Activated CD4-positive, CD25-positive, alpha-beta regulatory T cell treated with anti-CD3 and anti-CD28 coated beads, Interleukin-2, amount 50 U/mL, for 16 hours (primary cell): Measurements from ENCODE around the gene SHISAL2A.
A peak's percentile ranks its signal among the peaks of the same experiment; 100 is the strongest.

Source experiments
- DNase-seq: peaks from one replicate; pipeline ENCODE4 v3.0.0-alpha.2; 2020; ENCODE audit warnings: low read depth, low spot score

Gene SHISAL2A

GRCh38 chr1:52632732-52633290, at the start of gene SHISAL2A:
Gene SHISAL2A, plus strand, starts transcription at chr1:52633168. Its CDS starts 326 bp downstream, at chr1:52633494.
- DNase-seq = peak; percentile 5

- no peak for DNase-seq
Measured at GRCh38 chr1:52585474-52585873, 47.5 kb upstream of the SHISAL2A start.

GRCh38 chr1:52588027-52588426, 44.9 kb upstream of the SHISAL2A start:
- no peak for DNase-seq

GRCh38 chr1:52588535-52588934, 44.4 kb upstream of the SHISAL2A start:
- DNase-seq = no peak

GRCh38 chr1:52590266-52590665, 42.7 kb upstream of the SHISAL2A start:
- no peak for DNase-seq

GRCh38 chr1:52592637-52593323, 40.2 kb upstream of the SHISAL2A start:
- DNase-seq = no peak

- no peak for DNase-seq
Measured at GRCh38 chr1:52593495-52593894, 39.5 kb upstream of the SHISAL2A start.

GRCh38 chr1:52595061-52595460, 37.9 kb upstream of the SHISAL2A start:
- DNase-seq = no peak

- no peak for DNase-seq
Measured at GRCh38 chr1:52597912-52598311, 35.1 kb upstream of the SHISAL2A start.

- no peak for DNase-seq
Measured at GRCh38 chr1:52598729-52599128, 34.2 kb upstream of the SHISAL2A start.

- no peak for DNase-seq
Measured at GRCh38 chr1:52599236-52599635, 33.7 kb upstream of the SHISAL2A start.

GRCh38 chr1:52600533-52601179, 32.3 kb upstream of the SHISAL2A start:
- DNase-seq = no peak

- no peak for DNase-seq
Measured at GRCh38 chr1:52601519-52601918, 31.4 kb upstream of the SHISAL2A start.

- peak; percentile 4 for DNase-seq
Measured at GRCh38 chr1:52601991-52602855, 30.7 kb upstream of the SHISAL2A start, which contains the start of gene GPX7. Gene GPX7, plus strand, starts transcription at chr1:52602371. Its CDS starts 39 bp downstream, at chr1:52602410.

GRCh38 chr1:52602856-52603600, 29.9 kb upstream of the SHISAL2A start:
- no peak for DNase-seq

GRCh38 chr1:52603630-52604029, 29.3 kb upstream of the SHISAL2A start:
- DNase-seq = no peak

GRCh38 chr1:52604063-52604770, 28.8 kb upstream of the SHISAL2A start:
- DNase-seq = no peak

GRCh38 chr1:52613636-52614373, 19.2 kb upstream of the SHISAL2A start:
- no peak for DNase-seq

GRCh38 chr1:52614671-52615070, 18.3 kb upstream of the SHISAL2A start:
- DNase-seq = no peak

GRCh38 chr1:52615489-52616042, 17.4 kb upstream of the SHISAL2A start:
- DNase-seq = no peak
